SK-N-SH (cell line): ENCODE results near the gene WHAMM.

Experiments
- CTCF ChIP-seq: fragments of 200-600 bp; sonication (generic); IDR thresholded peaks from 2 replicates; pipeline ENCODE4 v1.6.1; 2017; ENCODE audit warnings: antibody characterized with exemption, mild to moderate bottlenecking, moderate library complexity
- ELF1 ChIP-seq: IDR thresholded peaks from 2 replicates; pipeline ENCODE4 v1.4.0; 2012
- EZH2phosphoT487 ChIP-seq: fragments of 200-600 bp; sonication (generic); IDR thresholded peaks from 2 replicates; pipeline ENCODE4 v1.6.1; 2017; ENCODE audit warnings: low read depth, mixed run types, mild to moderate bottlenecking, antibody characterized with exemption, moderate library complexity, borderline replicate concordance
- FOXJ3 ChIP-seq: sonication (generic); formaldehyde crosslinking; IDR thresholded peaks from 2 replicates; pipeline ENCODE4 v1.5.1; 2020; ENCODE audit warnings: mild to moderate bottlenecking, missing genetic modification reagents
- GATA2 ChIP-seq: sonication (generic); formaldehyde crosslinking; IDR thresholded peaks from 2 replicates; pipeline ENCODE4 v1.5.0; 2020; ENCODE audit warnings: mild to moderate bottlenecking, missing genetic modification reagents
- JUND ChIP-seq: IDR thresholded peaks from 2 replicates; pipeline ENCODE4 v1.4.0; 2012
- NFIC ChIP-seq: IDR thresholded peaks from 2 replicates; pipeline ENCODE4 v1.4.0; 2012; ENCODE audit warnings: borderline replicate concordance
- RCOR1 ChIP-seq: fragments of 150-350 bp; IDR thresholded peaks from 2 replicates; pipeline ENCODE4 v1.6.1; 2017; ENCODE audit warnings: antibody characterized with exemption, low read length
- REST ChIP-seq: IDR thresholded peaks from 2 replicates; pipeline ENCODE4 v1.6.1; 2012; ENCODE audit warnings: mild to moderate bottlenecking, low read depth, low read length, moderate library complexity
- TAF1 ChIP-seq: IDR thresholded peaks from 2 replicates; pipeline ENCODE4 v1.6.1; 2012; ENCODE audit warnings: low read depth, mild to moderate bottlenecking, low read length, moderate library complexity, borderline replicate concordance
- USF1 ChIP-seq: IDR thresholded peaks from 2 replicates; pipeline ENCODE4 v1.4.0; 2012; ENCODE audit warnings: low read depth, borderline replicate concordance

- TF ChIP-seq EZH2phosphoT487 (no peak), CTCF (no peak), JUND (no peak), NFIC (no peak), TAF1 (no peak), FOXJ3 (CRISPR knock-in tag) (no peak), ELF1 (no peak), GATA2 (CRISPR knock-in tag) (no peak), USF1 (no peak), REST (no peak), RCOR1 (no peak)
Observed at GRCh38 chr15:82874961-82875360, 65.5 kb downstream of the WHAMM start.
